HG03025 (cell line): ENCODE data around the gene PRPF4.
A peak's percentile ranks its signal among the peaks of the same experiment; 100 is the strongest.
"Not testable (repeated sequence)": the region's sequence is repeated elsewhere in the genome, so short reads cannot be mapped to it uniquely, and the experiment has no call there.

Source experiments
- ATAC-seq: cut with Tn5 transposase; IDR thresholded peaks from one replicate; pipeline ENCODE4 v1.9.1; 2021; ENCODE audit warnings: mild to moderate bottlenecking, moderate library complexity; ENCODE audit not compliant: unreplicated experiment, low FRiP score

The PRPF4 gene

GRCh38 chr9:113275157-113276131 is at the start of gene PRPF4, which contains the start of gene CDC26:
PRPF4 (plus strand) TSS chr9:113275658; CDS start chr9:113275744, 86 bp downstream.
CDC26 (minus strand) TSS chr9:113275572; CDS start chr9:113272507, 3,065 bp downstream.
- ATAC-seq, result peak; percentile 98

DNA sequence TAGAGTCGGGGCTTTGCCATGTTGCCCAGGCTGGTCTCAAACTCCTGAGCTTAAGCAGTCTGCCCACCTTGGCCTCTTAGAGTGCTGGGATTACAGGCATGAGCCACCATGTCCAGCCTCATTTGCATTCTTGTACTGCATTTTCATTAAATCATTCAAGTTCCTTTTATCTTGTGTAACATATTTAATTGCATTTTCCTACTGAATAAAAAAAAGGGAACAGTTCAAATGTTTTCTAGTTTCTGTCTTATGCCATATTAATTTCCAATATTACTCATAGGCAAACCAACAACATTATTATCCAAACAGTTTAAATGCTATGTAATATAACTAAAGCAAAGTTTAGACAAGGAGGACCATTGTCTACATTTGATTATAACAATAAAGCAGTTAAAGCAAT is 48.0 kb upstream of the PRPF4 start:
- no peak for ATAC-seq

- no peak for ATAC-seq
These were observed 47.3 kb upstream of the PRPF4 start for GRCh38 chr9:113228130-113228665.

GRCh38 chr9:113231701-113232100 is 43.8 kb upstream of the PRPF4 start:
- no peak for ATAC-seq

- ATAC-seq, result not testable (repeated sequence)
These were observed 39.7 kb upstream of the PRPF4 start for GRCh38 chr9:113235701-113236255.

- no peak for ATAC-seq
These were observed 38.4 kb upstream of the PRPF4 start for GRCh38 chr9:113237026-113237425.

- ATAC-seq, result no peak
These were observed 37.1 kb upstream of the PRPF4 start for GRCh38 chr9:113238202-113238858.

GRCh38 chr9:113238859-113239232 is 36.6 kb upstream of the PRPF4 start:
- ATAC-seq, result no peak

GRCh38 chr9:113241161-113241560 is 34.3 kb upstream of the PRPF4 start:
- ATAC-seq, result no peak

GRCh38 chr9:113244556-113244955 is 30.9 kb upstream of the PRPF4 start:
- ATAC-seq, result no peak

GRCh38 chr9:113245894-113246293 is 29.6 kb upstream of the PRPF4 start:
- no peak for ATAC-seq

GRCh38 chr9:113246928-113247327 is 28.5 kb upstream of the PRPF4 start:
- no peak for ATAC-seq

GRCh38 chr9:113247640-113248039 is 27.8 kb upstream of the PRPF4 start:
- ATAC-seq, result no peak

- not testable (repeated sequence) for ATAC-seq
These were observed 25.8 kb upstream of the PRPF4 start for GRCh38 chr9:113249661-113250060.

DNA sequence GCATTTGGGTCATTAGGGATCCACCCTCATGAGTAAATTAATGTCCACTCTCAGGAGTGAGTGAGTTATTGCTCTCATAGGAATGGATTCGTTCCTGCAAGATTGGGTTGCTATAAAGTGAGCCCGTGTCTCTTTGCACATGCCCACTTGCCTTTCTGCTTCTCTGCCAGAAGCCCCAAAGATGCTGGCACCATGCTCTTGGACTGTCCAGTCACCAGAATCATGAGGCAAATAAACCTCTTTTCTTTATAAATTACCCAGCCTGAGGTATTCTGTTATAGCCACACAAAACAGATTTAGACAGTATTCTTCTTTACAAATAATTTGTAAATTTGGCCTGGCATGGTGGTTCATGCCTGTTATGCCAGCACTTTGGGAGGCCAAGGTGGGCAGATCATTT is 24.7 kb upstream of the PRPF4 start:
- ATAC-seq, result no peak

- ATAC-seq, result no peak
These were observed 20.5 kb upstream of the PRPF4 start for GRCh38 chr9:113254991-113255390.

- no peak for ATAC-seq
These were observed 20.0 kb upstream of the PRPF4 start for GRCh38 chr9:113255438-113255837.

DNA sequence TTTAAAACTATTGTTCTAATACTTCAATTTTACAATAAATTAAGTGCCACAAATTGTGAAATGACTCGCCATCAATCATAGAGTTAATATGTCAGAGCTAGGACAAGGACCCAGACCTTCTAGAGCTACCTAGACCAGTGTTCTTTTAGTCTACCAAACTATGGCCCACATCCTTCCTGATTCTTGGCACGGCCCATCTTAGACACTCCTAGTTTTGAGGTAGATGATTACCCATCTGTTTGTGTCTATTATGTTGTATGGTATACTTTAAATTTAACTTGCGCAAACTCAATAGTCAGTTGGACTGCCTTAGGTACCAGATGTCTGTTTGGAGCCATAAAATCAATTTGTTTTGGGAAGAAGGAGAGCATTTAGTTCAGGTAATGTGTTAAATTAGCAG is 17.6 kb upstream of the PRPF4 start:
- no peak for ATAC-seq

- no peak for ATAC-seq
These were observed 17.2 kb upstream of the PRPF4 start for GRCh38 chr9:113258282-113258681.

DNA sequence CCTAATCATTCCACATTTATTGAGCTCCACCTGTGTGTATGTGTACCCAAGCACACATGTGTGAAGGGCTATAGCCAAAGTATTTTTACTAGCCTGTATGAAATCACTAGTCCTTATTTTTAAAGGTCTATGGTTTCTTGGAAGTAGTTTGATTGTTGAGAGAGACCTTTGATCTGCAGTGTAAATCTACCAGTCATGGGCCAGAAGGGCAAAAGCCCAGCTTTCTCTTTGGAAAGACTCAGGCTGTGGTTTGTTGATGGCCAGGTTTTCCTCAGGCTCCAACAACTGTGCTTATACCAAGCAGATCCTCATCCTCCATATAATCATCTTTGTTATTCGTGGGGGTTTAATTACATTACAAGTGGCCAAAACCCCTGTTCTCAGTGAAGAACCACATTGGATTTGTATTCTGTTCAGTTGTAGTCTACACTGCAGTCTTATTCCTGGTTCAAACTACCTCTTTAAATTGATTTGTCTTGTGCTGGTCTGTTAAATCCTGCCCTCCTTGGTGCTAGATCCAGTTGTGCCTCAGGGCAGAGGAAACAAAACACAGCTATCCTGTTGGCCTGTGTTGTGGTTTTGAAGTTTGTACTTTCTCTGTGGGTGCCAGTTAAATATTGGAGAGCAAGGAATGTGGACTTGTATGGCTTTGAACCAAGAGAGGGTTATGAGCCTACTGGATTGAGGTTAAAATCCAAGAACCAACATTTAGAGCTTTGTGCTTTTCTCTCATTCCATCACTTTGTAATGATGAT is 13.4 kb upstream of the PRPF4 start:
- no peak for ATAC-seq
